ENCODE results near the gene TTC38. TPM values are rescaled to one million over a fixed set of nuclear protein-coding genes. Genes with fewer than 3 reads are reported as not detected.

TTC38 gene
- total RNA-seq, 1 donor from 2014 or later: 21.0 TPM

GRCh38 chr22:46272762-46273431 lies 5.1 kb downstream of the TTC38 start:
- H3K4me3 Mint-ChIP-seq (ENCODE audit: low read depth): no peak overlapping the region
- peaks cover 28% of the 10 kb centered on the region for H3K36me3 Mint-ChIP-seq (ENCODE audit: low read depth)
- intact Hi-C loops (cut with micrococcal nuclease): no loop called here
- H3K9me3 Mint-ChIP-seq: peaks cover 4% of the 10 kb centered on the region
- DNase-seq (ENCODE audit: low spot score): no peak
- H3K27ac Mint-ChIP-seq: no peak overlapping the region
- H3K4me1 Mint-ChIP-seq (ENCODE audit: low read depth): peaks cover 14% of the 10 kb centered on the region
- no peaks in the 10 kb centered on the region for H3K27me3 Mint-ChIP-seq (ENCODE audit: low read depth)

GRCh38 chr22:46273432-46274148 lies 5.8 kb downstream of the TTC38 start:
- no peak for DNase-seq (ENCODE audit: low spot score)
- peaks cover 4% of the 10 kb centered on the region for H3K9me3 Mint-ChIP-seq
- no peak overlapping the region for H3K27ac Mint-ChIP-seq
- intact Hi-C loops (cut with micrococcal nuclease): no loop called here
- no peak overlapping the region for H3K4me3 Mint-ChIP-seq (ENCODE audit: low read depth)
- H3K36me3 Mint-ChIP-seq (ENCODE audit: low read depth): peaks cover 28% of the 10 kb centered on the region
- no peaks in the 10 kb centered on the region for H3K27me3 Mint-ChIP-seq (ENCODE audit: low read depth)
- H3K4me1 Mint-ChIP-seq (ENCODE audit: low read depth): peaks cover 11% of the 10 kb centered on the region

GRCh38 chr22:46274381-46274780 lies 6.6 kb downstream of the TTC38 start:
- H3K27me3 Mint-ChIP-seq (ENCODE audit: low read depth): no peaks in the 10 kb centered on the region
- no peak for DNase-seq (ENCODE audit: low spot score)
- H3K36me3 Mint-ChIP-seq (ENCODE audit: low read depth): peaks cover 33% of the 10 kb centered on the region
- H3K4me1 Mint-ChIP-seq (ENCODE audit: low read depth): peaks cover 8% of the 10 kb centered on the region
- intact Hi-C loops (cut with micrococcal nuclease): no loop called here
- no peak overlapping the region for H3K27ac Mint-ChIP-seq
- H3K4me3 Mint-ChIP-seq (ENCODE audit: low read depth): no peak overlapping the region
- H3K9me3 Mint-ChIP-seq: peaks cover 4% of the 10 kb centered on the region

GRCh38 chr22:46275455-46276122 lies 7.8 kb downstream of the TTC38 start:
- H3K27me3 Mint-ChIP-seq (ENCODE audit: low read depth): no peaks in the 10 kb centered on the region
- no peak overlapping the region for H3K27ac Mint-ChIP-seq
- intact Hi-C loops (cut with micrococcal nuclease): no loop called here
- peaks cover 4% of the 10 kb centered on the region for H3K9me3 Mint-ChIP-seq
- H3K36me3 Mint-ChIP-seq (ENCODE audit: low read depth): peaks cover 33% of the 10 kb centered on the region
- H3K4me3 Mint-ChIP-seq (ENCODE audit: low read depth): no peak overlapping the region
- no peak for DNase-seq (ENCODE audit: low spot score)
- peaks cover 2% of the 10 kb centered on the region for H3K4me1 Mint-ChIP-seq (ENCODE audit: low read depth)

- peaks cover 2% of the 10 kb centered on the region for H3K4me1 Mint-ChIP-seq (ENCODE audit: low read depth)
- no peak overlapping the region for H3K27ac Mint-ChIP-seq
- peaks cover 4% of the 10 kb centered on the region for H3K9me3 Mint-ChIP-seq
- peaks cover 36% of the 10 kb centered on the region for H3K36me3 Mint-ChIP-seq (ENCODE audit: low read depth)
- intact Hi-C loops (cut with micrococcal nuclease): no loop called here
- no peak for DNase-seq (ENCODE audit: low spot score)
- H3K4me3 Mint-ChIP-seq (ENCODE audit: low read depth): no peak overlapping the region
- no peaks in the 10 kb centered on the region for H3K27me3 Mint-ChIP-seq (ENCODE audit: low read depth)
Measured at GRCh38 chr22:46276563-46276962, 8.8 kb downstream of the TTC38 start.

GRCh38 chr22:46278656-46279645 lies 11.1 kb downstream of the TTC38 start:
- peaks cover 33% of the 10 kb centered on the region for H3K36me3 Mint-ChIP-seq (ENCODE audit: low read depth)
- no peak overlapping the region for H3K27ac Mint-ChIP-seq
- peaks cover 4% of the 10 kb centered on the region for H3K9me3 Mint-ChIP-seq
- H3K4me1 Mint-ChIP-seq (ENCODE audit: low read depth): peaks cover 2% of the 10 kb centered on the region
- intact Hi-C loops (cut with micrococcal nuclease): no loop called here
- no peak overlapping the region for H3K4me3 Mint-ChIP-seq (ENCODE audit: low read depth)
- H3K27me3 Mint-ChIP-seq (ENCODE audit: low read depth): no peaks in the 10 kb centered on the region
- no peak for DNase-seq (ENCODE audit: low spot score)

- no peaks in the 10 kb centered on the region for H3K27me3 Mint-ChIP-seq (ENCODE audit: low read depth)
- DNase-seq (ENCODE audit: low spot score): no peak
- intact Hi-C loops (cut with micrococcal nuclease): no loop called here
- peaks cover 2% of the 10 kb centered on the region for H3K4me1 Mint-ChIP-seq (ENCODE audit: low read depth)
- H3K4me3 Mint-ChIP-seq (ENCODE audit: low read depth): no peak overlapping the region
- H3K9me3 Mint-ChIP-seq: peaks cover 4% of the 10 kb centered on the region
- H3K36me3 Mint-ChIP-seq (ENCODE audit: low read depth): peaks cover 37% of the 10 kb centered on the region
- H3K27ac Mint-ChIP-seq: no peak overlapping the region
Measured at GRCh38 chr22:46280063-46280817, 12.4 kb downstream of the TTC38 start.

GRCh38 chr22:46280999-46281623 lies 13.3 kb downstream of the TTC38 start:
- intact Hi-C loops (cut with micrococcal nuclease): no loop called here

GRCh38 chr22:46281866-46282678 lies 14.3 kb downstream of the TTC38 start:
- no peak for DNase-seq (ENCODE audit: low spot score)
- Mint-ChIP-seq H3K4me1 (ENCODE audit: low read depth) (peaks cover under 1% of the 10 kb centered on the region), H3K4me3 (ENCODE audit: low read depth) (no peak overlapping the region), H3K27ac (no peak overlapping the region), H3K27me3 (ENCODE audit: low read depth) (no peaks in the 10 kb centered on the region), H3K36me3 (ENCODE audit: low read depth) (peaks cover 33% of the 10 kb centered on the region), H3K9me3 (no peaks in the 10 kb centered on the region)
- intact Hi-C loops (cut with micrococcal nuclease): no loop called here

More at GRCh38 chr22:46280999-46281623, 13.3 kb downstream of the TTC38 start:
- H3K4me3 Mint-ChIP-seq (ENCODE audit: low read depth): no peak overlapping the region
- H3K4me1 Mint-ChIP-seq (ENCODE audit: low read depth): peaks cover 2% of the 10 kb centered on the region
- H3K27me3 Mint-ChIP-seq (ENCODE audit: low read depth): no peaks in the 10 kb centered on the region
- H3K36me3 Mint-ChIP-seq (ENCODE audit: low read depth): peaks cover 36% of the 10 kb centered on the region
- no peak for DNase-seq (ENCODE audit: low spot score)
- no peak overlapping the region for H3K27ac Mint-ChIP-seq
- H3K9me3 Mint-ChIP-seq: no peaks in the 10 kb centered on the region

GRCh38 chr22:46286006-46286405 lies 18.2 kb downstream of the TTC38 start:
- Mint-ChIP-seq H3K27me3 (ENCODE audit: low read depth) (no peaks in the 10 kb centered on the region), H3K4me3 (ENCODE audit: low read depth) (no peak overlapping the region), H3K27ac (no peak overlapping the region), H3K36me3 (ENCODE audit: low read depth) (peaks cover 43% of the 10 kb centered on the region), H3K4me1 (ENCODE audit: low read depth) (peaks cover 2% of the 10 kb centered on the region), H3K9me3 (no peaks in the 10 kb centered on the region)
- DNase-seq (ENCODE audit: low spot score): no peak
- intact Hi-C loops (cut with micrococcal nuclease): no loop called here
